ENCODE data around the gene C19orf67.

The C19orf67 gene

GRCh38 chr19:14033946-14034345 lies 51.6 kb downstream of the C19orf67 start:
- H3K27ac ChIP-seq = no peak overlapping the region

GRCh38 chr19:14031719-14032480 lies 53.7 kb downstream of the C19orf67 start, which contains the start of gene IL27RA:
Gene IL27RA (plus strand): TSS chr19:14031762. CDS start chr19:14031873, 111 bp downstream.
- Histone ChIP-seq H3K27me3 (ENCODE audit: insufficient read depth, low read depth, severe bottlenecking) (no peaks in the 10 kb centered on the region), H3K27ac (peak within 1 kb of the TSS; percentile 67), H3K4me3 (ENCODE audit: low read depth, low read length) (peak within 1 kb of the TSS; percentile 84), H3K9me3 (ENCODE audit: severe bottlenecking) (no peaks in the 10 kb centered on the region), H3K36me3 (no peaks in the 10 kb centered on the region)
- TF ChIP-seq CTCF (IDR thresholded peaks at IDR 0.05; ENCODE audit: low read depth, low read length) = peak; percentile 86
- peak; percentile 82 for DNase-seq

More at GRCh38 chr19:14033946-14034345, 51.6 kb downstream of the C19orf67 start:
- Histone ChIP-seq H3K36me3 (no peaks in the 10 kb centered on the region), H3K4me3 (ENCODE audit: low read depth, low read length) (no peak overlapping the region), H3K27me3 (ENCODE audit: insufficient read depth, low read depth, severe bottlenecking) (no peaks in the 10 kb centered on the region), H3K9me3 (ENCODE audit: severe bottlenecking) (no peaks in the 10 kb centered on the region)
- TF ChIP-seq CTCF (IDR thresholded peaks at IDR 0.05; ENCODE audit: low read depth, low read length) = no peak
- DNase-seq = no peak
